CD8-positive, alpha-beta memory T cell (primary cell): Measurements from ENCODE around the gene RBMS2. TPM values are rescaled to one million over a fixed set of nuclear protein-coding genes. Genes with fewer than 3 reads are reported as not detected.

Source experiments
- CTCF ChIA-PET: fragments of 350-600 bp; sonication (Branson Sonifier 250); formaldehyde crosslinking; loops from one replicate; lab custom pipeline; 2021; ENCODE audit warnings: antibody characterized with exemption; lab: Charles Lee
- POLR2A ChIA-PET: fragments of 350-600 bp; sonication (Branson Sonifier 250); formaldehyde crosslinking; loops from one replicate; lab custom pipeline; 2021; ENCODE audit warnings: antibody characterized with exemption; lab: Charles Lee
- DNase-seq, 5 donors: peaks; one replicate each; pipeline versions ENCODE4 v3.0.0 to v3.0.0-alpha.2; 2020 to 2022; ENCODE audit warnings: mixed read lengths in 1 of 5
- H3K27ac ChIP-seq: one replicate; pipeline ENCODE4 v1.7.0; 2013; ENCODE audit warnings: low read depth, mild to moderate bottlenecking, low read length, moderate library complexity
- H3K27me3 ChIP-seq: 2 replicates; pipeline ENCODE4 v1.7.0; 2013; ENCODE audit warnings: low read length, mild to moderate bottlenecking; ENCODE audit not compliant: insufficient read depth, poor library complexity, severe bottlenecking
- H3K36me3 ChIP-seq: 2 replicates; pipeline ENCODE4 v1.7.0; 2013; ENCODE audit warnings: mild to moderate bottlenecking, low read length, moderate library complexity; ENCODE audit not compliant: insufficient read depth
- H3K4me1 ChIP-seq: 2 replicates; pipeline ENCODE4 v1.7.0; 2013; ENCODE audit warnings: mild to moderate bottlenecking, low read length, moderate library complexity; ENCODE audit not compliant: insufficient read depth
- H3K4me3 ChIP-seq: 2 replicates; pipeline ENCODE4 v1.7.0; 2013; ENCODE audit warnings: mild to moderate bottlenecking, low read length
- H3K9me3 ChIP-seq: 2 replicates; pipeline ENCODE4 v1.7.0; 2013; ENCODE audit warnings: mild to moderate bottlenecking, low read length
- H3K27ac Mint-ChIP-seq, 8 donors: one replicate each; pipeline ENCODE4 v1.8.0; 2020 to 2021; ENCODE audit warnings: mixed read lengths in 8 of 8, mild to moderate bottlenecking in 6 of 8, inconsistent platforms in 3 of 8, moderate library complexity in 3 of 8
- H3K27me3 Mint-ChIP-seq, 2 donors: one replicate each; pipeline ENCODE4 v1.8.0; 2020 to 2021; ENCODE audit warnings: mixed read lengths in 2 of 2, mild to moderate bottlenecking in 1 of 2, moderate library complexity in 1 of 2
- H3K36me3 Mint-ChIP-seq, 3 donors: one replicate each; pipeline ENCODE4 v1.8.0; 2020 to 2021; ENCODE audit warnings: mixed read lengths in 3 of 3, inconsistent platforms in 1 of 3, mild to moderate bottlenecking in 1 of 3
- H3K4me1 Mint-ChIP-seq, 3 donors: one replicate each; pipeline ENCODE4 v1.8.0; 2020 to 2021; ENCODE audit warnings: mixed read lengths in 3 of 3, inconsistent platforms in 1 of 3, mild to moderate bottlenecking in 1 of 3
- H3K4me3 Mint-ChIP-seq, 7 donors: one replicate each; pipeline ENCODE4 v1.8.0; 2020 to 2021; ENCODE audit warnings: mixed read lengths in 7 of 7, mild to moderate bottlenecking in 6 of 7, moderate library complexity in 4 of 7, inconsistent platforms in 2 of 7
- H3K9me3 Mint-ChIP-seq, 5 donors: one replicate each; pipeline ENCODE4 v1.8.0; 2020 to 2022; ENCODE audit warnings: mixed read lengths in 5 of 5, mild to moderate bottlenecking in 3 of 5, moderate library complexity in 2 of 5, inconsistent platforms in 1 of 5
- polyA plus RNA-seq: library from polyadenylated mRNA; unstranded; fragments of 300-500 nt; fragmentation: Illumina TruSeq; gene quantifications from one replicate; pipeline ENCODE4 v1.2.3, GENCODE V29; 2021
- total RNA-seq, 2 experiments: library from RNA; stranded (reverse); gene quantifications; one replicate each; pipeline ENCODE4 v1.2.3, GENCODE V29; 2021

The RBMS2 gene
- total RNA-seq, result 1 to 10 TPM; 3.5 to 4.7 TPM
- 1.4 TPM for polyA plus RNA-seq

- H3K27ac ChIP-seq, result peak within 1 kb of the TSS; percentile 32
- Mint-ChIP-seq H3K9me3 (no peaks in the 10 kb centered on the region), H3K4me3 (peak within 1 kb of the TSS; percentile 88 to 95 (median 91)), H3K4me1 (peaks cover 22 to 37% (median 23%) of the 10 kb centered on the region in 3 donors), H3K27ac (peak within 1 kb of the TSS; percentile 79 to 96 (median 92)), H3K36me3 (no peaks in the 10 kb centered on the region), H3K27me3 (peaks cover 0 to 3% of the 10 kb centered on the region in 2 donors)
- no peaks in the 10 kb centered on the region for H3K36me3 ChIP-seq
- peaks cover 29% of the 10 kb centered on the region for H3K4me1 ChIP-seq
- CTCF ChIA-PET, result interaction anchor here (0.8 to 3.1 kb wide), 9 partner anchors 8 to 59 kb away, joined by 3 to 13 read pairs (median 5); no protein-coding TSS in a partner anchor
- POLR2A ChIA-PET, result interaction anchor here (0.6 to 1.6 kb wide), 8 partner anchors 19 to 235 kb away, joined by 3 to 6 read pairs (median 4); partner anchors contain the start of gene STAT2
- H3K4me3 ChIP-seq, result peak within 1 kb of the TSS; percentile 63
- peak; percentile 17 to 68 (median 50) for DNase-seq
- H3K27me3 ChIP-seq, result no peaks in the 10 kb centered on the region
- H3K9me3 ChIP-seq, result no peaks in the 10 kb centered on the region
Measured at GRCh38 chr12:56521590-56522371, at the start of gene RBMS2. Gene RBMS2, plus strand, starts transcription at chr12:56521820. Its CDS starts 204 bp downstream, at chr12:56522024.

- ChIA-PET POLR2A (interaction anchor here (1.5 kb wide), 1 partner anchor 14 kb away, joined by 4 read pairs; the partner anchor contains the start of gene GLS2), CTCF (no interaction called here)
- H3K27me3 ChIP-seq, result no peaks in the 10 kb centered on the region
- no peak overlapping the region for H3K4me3 ChIP-seq
- H3K27me3 Mint-ChIP-seq, result no peaks in the 10 kb centered on the region
- H3K9me3 Mint-ChIP-seq, result no peaks in the 10 kb centered on the region
- no peaks in the 10 kb centered on the region for H3K36me3 ChIP-seq
- H3K4me3 Mint-ChIP-seq, result no peak overlapping the region
- peak overlapping the region in 1 of 8 donors; percentile 41 for H3K27ac Mint-ChIP-seq
- H3K4me1 ChIP-seq, result peaks cover 4% of the 10 kb centered on the region
- no peak for DNase-seq
- peaks cover 11 to 30% (median 23%) of the 10 kb centered on the region in 3 donors for H3K4me1 Mint-ChIP-seq
- H3K27ac ChIP-seq, result no peak overlapping the region
- H3K9me3 ChIP-seq, result no peaks in the 10 kb centered on the region
- H3K36me3 Mint-ChIP-seq, result peaks cover 0 to 21% (median 4%) of the 10 kb centered on the region in 3 donors
Measured at GRCh38 chr12:56474389-56474788, 47.2 kb upstream of the RBMS2 start.

- H3K36me3 ChIP-seq, result no peaks in the 10 kb centered on the region
- H3K4me3 Mint-ChIP-seq, result no peak overlapping the region
- H3K27me3 Mint-ChIP-seq, result no peaks in the 10 kb centered on the region
- H3K9me3 ChIP-seq, result no peaks in the 10 kb centered on the region
- H3K27ac ChIP-seq, result no peak overlapping the region
- POLR2A ChIA-PET, result no interaction called here
- peak overlapping the region in 1 of 8 donors; percentile 47 for H3K27ac Mint-ChIP-seq
- H3K36me3 Mint-ChIP-seq, result peaks cover 0 to 17% (median 2%) of the 10 kb centered on the region in 3 donors
- no peak overlapping the region for H3K4me3 ChIP-seq
- H3K4me1 ChIP-seq, result no peaks in the 10 kb centered on the region
- DNase-seq, result no peak
- no peaks in the 10 kb centered on the region for H3K9me3 Mint-ChIP-seq
- CTCF ChIA-PET, result interaction anchor here (1.5 kb wide), 1 partner anchor 12 kb away, joined by 5 read pairs; no protein-coding TSS in a partner anchor
- H3K4me1 Mint-ChIP-seq, result peaks cover under 1 to 15% (median 11%) of the 10 kb centered on the region in 3 donors
- no peaks in the 10 kb centered on the region for H3K27me3 ChIP-seq
Measured at GRCh38 chr12:56476143-56476542, 45.5 kb upstream of the RBMS2 start.

GRCh38 chr12:56476972-56477432, 44.6 kb upstream of the RBMS2 start:
- Histone ChIP-seq H3K4me1 (no peaks in the 10 kb centered on the region), H3K36me3 (no peaks in the 10 kb centered on the region), H3K27me3 (no peaks in the 10 kb centered on the region), H3K9me3 (no peaks in the 10 kb centered on the region), H3K27ac (no peak overlapping the region), H3K4me3 (no peak overlapping the region)
- DNase-seq, result no peak
- Mint-ChIP-seq H3K9me3 (no peaks in the 10 kb centered on the region), H3K4me1 (peaks cover 0 to 8% (median 2%) of the 10 kb centered on the region in 3 donors), H3K36me3 (peaks cover 0 to 15% (median 2%) of the 10 kb centered on the region in 3 donors), H3K27ac (peak overlapping the region in 4 of 8 donors; percentile 17 to 43 (median 18)), H3K27me3 (no peaks in the 10 kb centered on the region), H3K4me3 (no peak overlapping the region)
- ChIA-PET POLR2A (no interaction called here), CTCF (interaction anchor here (1.1 to 1.5 kb wide), 2 partner anchors 13 to 287 kb away, joined by 3 to 5 read pairs; partner anchors contain the start of gene SMARCC2)

GRCh38 chr12:56477521-56478225, 43.9 kb upstream of the RBMS2 start:
- peak overlapping the region in 3 of 8 donors; percentile 19 to 55 (median 41) for H3K27ac Mint-ChIP-seq
- peaks cover 0 to 6% (median 0%) of the 10 kb centered on the region in 3 donors for H3K4me1 Mint-ChIP-seq
- Histone ChIP-seq H3K36me3 (no peaks in the 10 kb centered on the region), H3K4me1 (no peaks in the 10 kb centered on the region), H3K4me3 (no peak overlapping the region), H3K27me3 (no peaks in the 10 kb centered on the region), H3K9me3 (no peaks in the 10 kb centered on the region), H3K27ac (no peak overlapping the region)
- ChIA-PET CTCF (interaction anchor here (1.1 to 1.5 kb wide), 2 partner anchors 13 to 288 kb away, joined by 3 to 5 read pairs; partner anchors contain the start of gene SMARCC2), POLR2A (no interaction called here)
- H3K27me3 Mint-ChIP-seq, result no peaks in the 10 kb centered on the region
- H3K4me3 Mint-ChIP-seq, result no peak overlapping the region
- no peaks in the 10 kb centered on the region for H3K9me3 Mint-ChIP-seq
- no peak for DNase-seq
- H3K36me3 Mint-ChIP-seq, result peaks cover 0 to 12% (median 2%) of the 10 kb centered on the region in 3 donors

GRCh38 chr12:56479625-56480024, 42.0 kb upstream of the RBMS2 start:
- no peak for DNase-seq
- Histone ChIP-seq H3K4me1 (no peaks in the 10 kb centered on the region), H3K27ac (no peak overlapping the region), H3K27me3 (no peaks in the 10 kb centered on the region), H3K36me3 (no peaks in the 10 kb centered on the region), H3K4me3 (no peak overlapping the region), H3K9me3 (no peaks in the 10 kb centered on the region)
- no peak overlapping the region for H3K4me3 Mint-ChIP-seq
- H3K27me3 Mint-ChIP-seq, result no peaks in the 10 kb centered on the region
- peaks cover 0 to 4% (median 2%) of the 10 kb centered on the region in 3 donors for H3K36me3 Mint-ChIP-seq
- ChIA-PET CTCF (interaction anchor here (1.0 to 1.5 kb wide), 2 partner anchors 11 to 16 kb away, joined by 3 read pairs; no protein-coding TSS in a partner anchor), POLR2A (no interaction called here)
- no peak overlapping the region for H3K27ac Mint-ChIP-seq
- no peaks in the 10 kb centered on the region for H3K4me1 Mint-ChIP-seq
- no peaks in the 10 kb centered on the region for H3K9me3 Mint-ChIP-seq

- Mint-ChIP-seq H3K27me3 (peaks cover 2 to 9% of the 10 kb centered on the region in 2 donors), H3K36me3 (peaks cover 0 to 3% (median 0%) of the 10 kb centered on the region in 3 donors), H3K4me1 (peaks cover 12 to 20% (median 18%) of the 10 kb centered on the region in 3 donors), H3K9me3 (no peaks in the 10 kb centered on the region), H3K4me3 (peak overlapping the region in 1 of 7 donors; percentile 51), H3K27ac (peak overlapping the region in 1 of 8 donors; percentile 27)
- ChIA-PET CTCF (no interaction called here), POLR2A (interaction anchor here (0.9 kb wide), 1 partner anchor 152 kb away, joined by 3 read pairs; no protein-coding TSS in a partner anchor)
- no peak overlapping the region for H3K4me3 ChIP-seq
- H3K9me3 ChIP-seq, result no peaks in the 10 kb centered on the region
- DNase-seq, result no peak
- no peaks in the 10 kb centered on the region for H3K27me3 ChIP-seq
- no peak overlapping the region for H3K27ac ChIP-seq
- H3K36me3 ChIP-seq, result no peaks in the 10 kb centered on the region
- peaks cover 10% of the 10 kb centered on the region for H3K4me1 ChIP-seq
Measured at GRCh38 chr12:56484566-56484965, 37.1 kb upstream of the RBMS2 start.
